AG09319 (cell line): ENCODE results near the gene KRT82.

Experiments
- DNase-seq: peaks from one replicate; pipeline ENCODE4 v3.0.0-alpha.2; 2010; ENCODE audit warnings: low read depth; ENCODE audit errors: extremely low read depth
- TF ChIP-seq, protein P1 (sequence below): IDR thresholded peaks from 2 replicates; pipeline ENCODE4 v1.5.1; 2011; ENCODE audit warnings: low read depth, mild to moderate bottlenecking, inconsistent platforms, low read length, moderate library complexity

KRT82 gene

GRCh38 chr12:52371716-52372115 lies 34.4 kb downstream of the KRT82 start:
- no peak for DNase-seq
- TF ChIP-seq, protein P1, sequence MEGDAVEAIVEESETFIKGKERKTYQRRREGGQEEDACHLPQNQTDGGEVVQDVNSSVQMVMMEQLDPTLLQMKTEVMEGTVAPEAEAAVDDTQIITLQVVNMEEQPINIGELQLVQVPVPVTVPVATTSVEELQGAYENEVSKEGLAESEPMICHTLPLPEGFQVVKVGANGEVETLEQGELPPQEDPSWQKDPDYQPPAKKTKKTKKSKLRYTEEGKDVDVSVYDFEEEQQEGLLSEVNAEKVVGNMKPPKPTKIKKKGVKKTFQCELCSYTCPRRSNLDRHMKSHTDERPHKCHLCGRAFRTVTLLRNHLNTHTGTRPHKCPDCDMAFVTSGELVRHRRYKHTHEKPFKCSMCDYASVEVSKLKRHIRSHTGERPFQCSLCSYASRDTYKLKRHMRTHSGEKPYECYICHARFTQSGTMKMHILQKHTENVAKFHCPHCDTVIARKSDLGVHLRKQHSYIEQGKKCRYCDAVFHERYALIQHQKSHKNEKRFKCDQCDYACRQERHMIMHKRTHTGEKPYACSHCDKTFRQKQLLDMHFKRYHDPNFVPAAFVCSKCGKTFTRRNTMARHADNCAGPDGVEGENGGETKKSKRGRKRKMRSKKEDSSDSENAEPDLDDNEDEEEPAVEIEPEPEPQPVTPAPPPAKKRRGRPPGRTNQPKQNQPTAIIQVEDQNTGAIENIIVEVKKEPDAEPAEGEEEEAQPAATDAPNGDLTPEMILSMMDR, result no peak

GRCh38 chr12:52370926-52371608 lies 35.1 kb downstream of the KRT82 start:
- TF ChIP-seq, protein P1, result no peak
- DNase-seq, result peak; percentile 68

DNA sequence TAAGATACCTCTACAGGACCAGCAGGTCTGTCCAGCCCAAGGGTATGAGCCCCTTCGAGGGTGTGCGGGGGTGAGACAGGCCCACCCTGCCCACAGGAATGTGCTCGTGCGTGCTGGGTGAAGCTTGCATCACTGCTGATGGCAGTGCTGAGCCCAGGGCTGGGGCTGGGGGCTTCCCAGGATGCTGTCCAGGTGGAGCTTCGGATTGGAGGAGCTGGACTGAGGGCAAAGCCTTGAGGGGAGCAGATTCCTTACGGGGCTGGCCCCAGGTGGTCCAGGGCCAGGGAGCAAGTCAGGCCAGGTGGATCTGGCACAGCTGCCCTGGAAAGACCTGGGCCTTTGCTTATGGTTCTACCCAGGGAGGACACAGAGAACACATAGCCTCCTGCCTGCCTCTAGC lies 36.3 kb downstream of the KRT82 start:
- TF ChIP-seq, protein P1, result no peak

GRCh38 chr12:52369211-52369610 lies 36.9 kb downstream of the KRT82 start:
- TF ChIP-seq, protein P1, result no peak
- DNase-seq, result no peak

More for the DNA sequence above, 36.3 kb downstream of the KRT82 start:
- DNase-seq, result no peak

DNA sequence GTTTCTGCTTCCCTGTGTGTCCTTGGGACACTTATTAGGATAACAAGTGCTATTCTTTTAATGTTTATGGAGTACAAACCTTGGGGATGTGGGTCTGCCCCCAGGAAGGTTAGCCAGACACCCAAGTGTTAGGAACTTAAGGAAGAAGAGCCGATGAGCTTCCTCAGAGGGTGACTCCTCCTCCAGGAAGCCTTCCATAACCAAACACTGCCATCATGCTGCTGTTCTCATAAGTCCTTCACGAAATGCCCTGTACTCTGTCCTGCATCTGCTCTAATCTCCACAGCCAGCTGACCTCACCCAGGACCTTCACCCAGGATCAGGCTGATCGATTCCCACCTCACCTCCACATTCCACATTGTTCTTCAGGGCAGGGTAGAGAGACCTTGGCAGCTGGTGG lies 37.6 kb downstream of the KRT82 start:
- TF ChIP-seq, protein P1, result no peak

GRCh38 chr12:52367876-52368275 lies 38.3 kb downstream of the KRT82 start:
- DNase-seq, result no peak
- TF ChIP-seq, protein P1, result no peak

More for the DNA sequence above, 37.6 kb downstream of the KRT82 start:
- no peak for DNase-seq

DNA sequence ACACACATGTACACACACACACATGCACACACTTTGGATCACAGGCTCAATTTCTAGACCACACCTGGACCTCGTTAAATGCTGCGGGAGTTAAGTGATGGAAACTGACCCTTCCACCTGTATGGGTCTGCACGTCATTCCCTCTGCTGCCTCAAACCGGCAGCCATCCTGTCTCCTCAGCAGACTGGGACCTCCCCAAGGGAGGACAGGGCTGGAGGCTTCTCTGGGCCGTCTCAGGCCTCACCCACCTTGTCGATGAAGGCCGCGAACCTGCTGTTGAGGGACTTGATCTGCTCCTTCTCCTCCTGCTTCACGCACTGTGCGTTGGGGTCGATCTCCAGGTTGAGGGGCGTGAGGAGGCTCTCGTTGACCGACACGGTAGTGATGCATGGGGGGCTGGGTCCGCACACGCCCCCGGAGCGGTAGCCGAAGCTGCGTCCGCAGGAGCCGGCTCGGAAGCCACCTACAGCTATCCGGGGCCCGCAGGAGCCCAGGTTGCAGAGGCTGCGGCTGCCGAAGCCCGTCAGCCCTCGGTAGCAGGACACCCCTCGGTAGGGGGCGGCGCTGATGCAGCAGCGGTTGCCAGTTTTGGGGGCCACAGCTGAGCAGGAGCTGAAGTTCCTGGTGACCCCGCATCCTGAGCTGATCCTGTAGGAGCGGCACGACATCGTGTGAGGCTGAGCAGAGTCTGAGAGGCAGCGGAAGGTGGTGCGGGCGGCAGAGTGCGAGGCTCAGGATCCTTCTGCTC lies 39.2 kb downstream of the KRT82 start, which contains the start of gene KRT85:
Gene KRT85, minus strand, starts transcription at position 744 of the 748 bp plus-strand sequence. Its CDS starts 76 bp downstream, at position 668.
- no peak for DNase-seq
- TF ChIP-seq, protein P1, result no peak
